HL-60/S4 treated with retinoic acid at 250 ng/mL for 4 days and 3 days (cell line): ENCODE data around the gene PDE8B.
"Not testable (repeated sequence)": the region's sequence is repeated elsewhere in the genome, so short reads cannot be mapped to it uniquely, and the experiment has no call there.

Experiments
- in situ Hi-C: fragments of 300-500 bp; cut with MboI; formaldehyde crosslinking; loops from 2 replicates; pipeline ENCODE4 v1.7.0; 2022; ENCODE audit warnings: low sequenced_read_pairs

The PDE8B gene

DNA sequence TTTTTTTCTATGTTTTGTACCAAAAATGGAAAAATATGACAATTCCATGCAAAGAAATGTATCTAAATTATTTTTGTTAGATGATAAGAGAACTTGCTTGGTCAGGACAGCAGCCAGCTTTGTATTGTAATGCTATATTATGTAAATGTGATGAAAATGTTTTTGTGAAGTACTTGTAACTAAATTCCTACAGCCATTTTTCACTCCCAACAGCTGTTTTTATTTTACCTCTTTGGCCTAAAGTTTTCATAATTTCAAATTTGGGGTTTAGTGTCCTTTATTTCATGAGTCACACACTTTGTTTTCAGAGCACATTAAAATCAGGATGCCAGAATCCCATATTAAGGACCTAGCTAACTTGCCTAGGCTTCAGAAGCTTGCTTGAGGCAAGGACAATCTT, 217.5 kb downstream of the PDE8B start:
- in situ Hi-C loops, result no loop called here

DNA sequence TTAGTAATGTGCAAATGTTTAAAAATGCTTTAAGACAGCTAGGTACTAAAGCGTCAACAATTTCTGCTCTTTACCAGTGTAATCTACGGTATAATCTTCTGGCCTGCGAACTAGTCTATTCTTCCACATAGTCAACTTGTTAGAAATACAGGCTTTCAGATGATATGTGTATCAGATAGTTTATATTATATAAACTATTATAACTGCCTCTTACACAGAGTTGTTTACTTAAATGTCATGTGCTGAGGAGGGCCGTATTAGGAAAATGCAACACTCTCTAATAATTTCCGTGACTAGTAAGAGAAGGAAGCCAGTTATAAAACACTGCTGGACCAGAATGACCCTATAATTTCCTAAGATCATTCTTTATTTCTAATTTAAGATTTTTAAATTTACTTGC, 218.0 kb downstream of the PDE8B start:
- in situ Hi-C loops, result no loop called here

GRCh38 chr5:77430726-77431125, 220.2 kb downstream of the PDE8B start:
- in situ Hi-C loops, result no loop called here

GRCh38 chr5:77431286-77431685, 220.8 kb downstream of the PDE8B start:
- in situ Hi-C loops, result no loop called here

DNA sequence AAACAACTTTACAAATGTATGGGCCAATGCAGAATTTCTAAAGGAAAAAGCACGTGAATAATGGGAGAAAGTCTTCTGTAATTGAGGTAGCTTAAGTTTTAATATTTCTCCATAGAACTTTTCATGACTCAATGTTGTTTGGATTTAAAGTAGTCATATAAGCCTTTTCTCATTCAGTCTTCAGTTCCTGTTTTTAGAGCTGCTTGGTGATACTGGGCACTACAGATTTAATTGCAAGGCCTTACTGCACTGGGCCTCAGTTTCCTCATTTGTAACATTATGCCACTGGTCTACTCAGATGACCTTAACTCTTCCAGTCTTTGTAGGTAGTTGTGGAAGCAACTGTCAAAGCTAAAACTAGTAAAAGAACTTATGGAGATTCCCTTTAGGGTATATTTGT, 221.2 kb downstream of the PDE8B start:
- in situ Hi-C loops, result no loop called here

DNA sequence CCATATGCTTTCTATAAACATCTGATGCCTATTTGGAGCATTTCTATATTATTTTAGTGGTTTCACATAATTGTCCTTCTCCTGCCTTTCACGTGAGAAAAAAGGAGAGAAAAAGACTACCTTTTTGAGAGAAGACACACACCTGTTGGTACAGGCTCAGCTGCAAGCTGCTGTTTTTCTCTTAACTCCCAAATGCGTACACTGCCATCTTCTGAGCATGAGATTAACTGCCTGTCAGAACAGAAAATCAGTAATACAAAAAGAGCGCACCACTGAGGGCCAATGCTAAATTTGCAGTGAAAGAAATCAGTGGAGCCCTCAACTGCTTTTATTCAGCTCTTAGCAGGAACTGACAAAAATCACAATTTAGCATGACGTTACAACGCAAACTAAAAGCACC, 226.7 kb downstream of the PDE8B start:
- in situ Hi-C loops, result no loop called here

DNA sequence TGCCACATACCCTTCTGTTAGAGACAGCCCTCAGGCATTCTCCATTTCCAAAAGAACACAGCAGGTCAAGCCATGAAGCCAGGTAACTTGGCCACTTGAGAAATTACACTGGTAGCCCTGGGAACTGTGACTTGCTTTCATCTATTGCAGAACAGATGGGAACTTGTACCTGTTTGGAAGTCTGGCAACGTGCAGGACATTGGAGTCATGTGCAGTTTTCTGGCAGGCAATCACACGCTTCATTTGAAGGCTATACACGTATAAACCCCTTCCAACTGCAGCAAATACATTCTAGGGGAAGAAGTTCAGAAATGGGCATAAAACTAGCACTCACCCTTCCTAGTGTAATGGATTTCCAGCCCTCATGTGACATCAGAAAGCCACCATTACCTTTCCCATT, 227.6 kb downstream of the PDE8B start:
- in situ Hi-C loops, result no loop called here

DNA sequence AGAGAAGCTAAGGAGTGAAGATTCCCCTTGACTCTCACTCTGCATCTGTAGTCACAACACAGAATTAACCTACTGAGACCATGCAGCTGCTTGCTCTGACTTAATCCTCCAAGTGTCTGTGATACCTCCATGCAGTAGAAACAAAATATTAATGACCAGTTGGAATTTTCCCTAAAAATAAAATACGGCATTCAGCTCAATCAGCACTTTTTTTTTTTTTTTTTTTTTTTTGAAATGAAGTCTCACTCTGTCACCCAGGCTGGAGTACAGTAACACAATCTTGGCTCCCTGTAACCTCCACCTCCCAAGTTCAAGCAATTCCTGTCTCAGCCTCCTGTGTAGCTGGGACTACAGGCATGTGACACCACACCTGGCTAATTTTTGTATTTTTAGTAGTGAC, 233.2 kb downstream of the PDE8B start:
- in situ Hi-C loops, result no loop called here

DNA sequence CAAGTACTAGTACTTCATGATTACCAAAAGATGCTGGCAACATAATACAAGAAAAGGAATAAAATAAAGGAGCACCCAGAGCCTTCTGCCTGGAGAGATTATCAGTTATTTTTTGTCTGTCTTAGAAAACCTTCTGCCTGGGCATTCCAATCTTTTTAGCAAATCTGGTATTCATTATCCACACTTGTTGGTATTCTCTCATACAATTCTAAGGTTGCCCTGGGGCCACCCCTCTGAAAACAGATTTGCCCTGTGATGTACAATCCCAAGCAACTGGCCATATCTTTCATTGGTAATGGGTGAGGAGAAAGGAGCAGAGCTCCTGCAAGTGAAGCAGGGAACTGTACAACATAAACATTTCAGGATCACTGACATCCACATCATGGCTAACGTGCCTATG, 233.9 kb downstream of the PDE8B start:
- in situ Hi-C loops, result no loop called here

DNA sequence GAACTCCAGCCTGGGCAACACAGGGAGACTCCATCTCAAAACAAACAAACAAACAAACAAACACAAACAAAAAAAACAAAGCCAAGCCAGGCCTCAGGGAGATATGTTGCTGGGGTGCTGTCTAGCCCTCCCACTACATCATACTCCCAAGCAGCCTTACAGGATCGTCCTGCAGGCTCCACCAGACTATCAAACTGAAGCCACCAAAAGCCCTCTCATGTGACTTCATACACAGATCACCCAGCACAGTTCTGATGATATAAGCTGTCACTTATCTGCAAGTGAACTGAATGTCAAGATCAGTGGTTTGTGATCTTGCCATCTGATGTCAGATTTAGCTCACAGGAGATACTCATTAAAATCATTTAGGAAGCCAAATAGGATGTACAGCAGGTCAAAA, 238.4 kb downstream of the PDE8B start:
- in situ Hi-C loops, result no loop called here

GRCh38 chr5:77449277-77449676, 238.8 kb downstream of the PDE8B start:
- in situ Hi-C loops, result no loop called here

DNA sequence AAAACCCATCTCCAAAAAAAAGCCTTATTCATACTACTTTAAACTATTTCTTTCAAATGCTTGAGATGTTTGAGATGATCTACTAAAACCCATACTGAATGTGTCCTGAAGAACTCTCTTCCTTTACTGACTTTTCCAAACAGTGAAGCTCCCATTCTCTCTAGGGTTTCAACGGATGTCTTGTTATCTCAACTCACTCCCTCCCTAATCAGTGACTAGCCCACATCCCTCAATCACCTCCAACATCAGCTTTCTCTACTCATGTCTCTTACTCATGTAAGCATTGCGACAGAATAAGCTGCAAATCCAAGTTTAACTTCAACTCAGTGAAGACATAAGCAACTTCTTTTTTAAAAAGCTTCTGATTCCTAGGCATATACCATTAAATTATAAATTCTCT, 239.5 kb downstream of the PDE8B start:
- in situ Hi-C loops, result no loop called here

GRCh38 chr5:77452351-77452750, 241.9 kb downstream of the PDE8B start:
- in situ Hi-C loops, result no loop called here

GRCh38 chr5:77454123-77454522, 243.6 kb downstream of the PDE8B start:
- in situ Hi-C loops, result no loop called here

- in situ Hi-C loops, result no loop called here
Observed at GRCh38 chr5:77461287-77461686, 250.8 kb downstream of the PDE8B start.

DNA sequence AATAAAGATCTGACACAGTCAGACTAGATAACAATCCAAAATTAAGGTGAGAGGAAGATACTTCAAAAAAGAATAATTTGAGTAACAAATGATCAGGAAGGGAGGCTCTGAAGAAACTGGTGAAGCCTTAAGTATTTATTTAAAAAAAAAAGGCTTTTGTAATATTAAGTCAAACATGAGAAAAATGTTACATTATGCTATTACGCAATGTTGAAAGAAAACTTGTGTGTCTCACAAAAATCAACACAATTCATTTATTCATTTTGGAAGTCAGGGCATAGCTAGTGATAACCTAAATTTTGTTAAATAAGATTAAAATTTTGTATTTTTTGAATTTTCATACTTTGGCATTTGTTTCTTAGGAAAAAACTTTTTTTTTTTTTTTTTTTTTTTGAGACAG, 253.4 kb downstream of the PDE8B start:
- in situ Hi-C loops, result no loop called here

- in situ Hi-C loops, result not testable (repeated sequence)
Observed at GRCh38 chr5:77468875-77469274, 258.4 kb downstream of the PDE8B start.

- in situ Hi-C loops, result not testable (repeated sequence)
Observed at GRCh38 chr5:77475041-77475440, 264.6 kb downstream of the PDE8B start.
